ENCODE data around the gene CRB1.

DNA sequence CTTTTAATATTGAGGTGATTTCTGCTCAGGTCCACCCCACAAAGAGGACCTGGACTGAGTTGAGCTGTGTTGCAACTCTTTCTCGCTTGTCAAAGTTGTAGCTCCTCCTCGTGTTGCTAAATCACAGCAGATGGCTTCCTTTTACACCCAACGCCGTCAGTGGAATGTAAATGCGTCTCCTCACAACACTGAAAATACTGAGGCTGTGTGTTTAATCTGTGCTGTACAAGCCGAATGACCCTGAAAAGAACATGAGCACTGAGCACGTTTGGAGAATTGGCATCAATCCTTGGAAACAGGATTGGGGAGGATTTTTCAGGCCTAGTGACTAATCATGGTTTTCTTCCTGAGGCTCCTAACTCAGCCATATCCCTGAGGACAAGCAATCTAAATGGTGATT, 196.0 kb downstream of the CRB1 start:
- TF ChIP-seq POLR2A (IDR thresholded peaks at IDR 0.05), result no peak
- TF ChIP-seq, protein P1, sequence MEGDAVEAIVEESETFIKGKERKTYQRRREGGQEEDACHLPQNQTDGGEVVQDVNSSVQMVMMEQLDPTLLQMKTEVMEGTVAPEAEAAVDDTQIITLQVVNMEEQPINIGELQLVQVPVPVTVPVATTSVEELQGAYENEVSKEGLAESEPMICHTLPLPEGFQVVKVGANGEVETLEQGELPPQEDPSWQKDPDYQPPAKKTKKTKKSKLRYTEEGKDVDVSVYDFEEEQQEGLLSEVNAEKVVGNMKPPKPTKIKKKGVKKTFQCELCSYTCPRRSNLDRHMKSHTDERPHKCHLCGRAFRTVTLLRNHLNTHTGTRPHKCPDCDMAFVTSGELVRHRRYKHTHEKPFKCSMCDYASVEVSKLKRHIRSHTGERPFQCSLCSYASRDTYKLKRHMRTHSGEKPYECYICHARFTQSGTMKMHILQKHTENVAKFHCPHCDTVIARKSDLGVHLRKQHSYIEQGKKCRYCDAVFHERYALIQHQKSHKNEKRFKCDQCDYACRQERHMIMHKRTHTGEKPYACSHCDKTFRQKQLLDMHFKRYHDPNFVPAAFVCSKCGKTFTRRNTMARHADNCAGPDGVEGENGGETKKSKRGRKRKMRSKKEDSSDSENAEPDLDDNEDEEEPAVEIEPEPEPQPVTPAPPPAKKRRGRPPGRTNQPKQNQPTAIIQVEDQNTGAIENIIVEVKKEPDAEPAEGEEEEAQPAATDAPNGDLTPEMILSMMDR (IDR thresholded peaks at IDR 0.05 in 4 of 5, conservative IDR thresholded peaks at IDR 0.05 in 1 of 5), result no peak
